Neural progenitor cell (in vitro differentiated cells): Measurements from ENCODE around the gene RPL18. TPM values are rescaled to one million over a fixed set of nuclear protein-coding genes. Genes with fewer than 3 reads are reported as not detected.

Source experiments
- DNase-seq: peaks from one replicate; pipeline ENCODE4 v3.0.0-alpha.2; 2016; ENCODE audit warnings: low spot score
- H2AFZ ChIP-seq: fragments of 200-600 bp; sonication (generic); replicated peaks from 2 replicates; pipeline ENCODE4 v1.6.1; 2016; ENCODE audit warnings: antibody characterized with exemption
- H3F3A ChIP-seq: fragments of 200-600 bp; sonication (generic); 2 replicates; pipeline ENCODE4 v1.6.1; 2016; ENCODE audit warnings: antibody characterized with exemption, low read depth
- H3K27ac ChIP-seq: fragments of 200-600 bp; sonication (generic); 2 replicates; pipeline ENCODE4 v1.5.1; 2016; ENCODE audit warnings: mild to moderate bottlenecking
- H3K27me3 ChIP-seq: fragments of 200-600 bp; sonication (generic); 2 replicates; pipeline ENCODE4 v1.6.1; 2016; ENCODE audit warnings: mild to moderate bottlenecking, moderate library complexity
- H3K36me3 ChIP-seq: fragments of 200-600 bp; sonication (generic); 2 replicates; pipeline ENCODE4 v1.5.1; 2016
- H3K4me1 ChIP-seq: fragments of 200-600 bp; sonication (generic); 2 replicates; pipeline ENCODE4 v1.6.1; 2016; ENCODE audit warnings: mixed run types
- H3K4me2 ChIP-seq: fragments of 200-600 bp; sonication (generic); 2 replicates; pipeline ENCODE4 v1.6.1; 2016
- H3K4me3 ChIP-seq: fragments of 200-600 bp; sonication (generic); 2 replicates; pipeline ENCODE4 v1.5.1; 2016
- H3K79me2 ChIP-seq: fragments of 200-600 bp; sonication (generic); 2 replicates; pipeline ENCODE4 v1.6.1; 2016; ENCODE audit warnings: low read depth
- H3K9ac ChIP-seq: fragments of 200-600 bp; sonication (generic); 2 replicates; pipeline ENCODE4 v1.6.1; 2016
- H3K9me3 ChIP-seq: fragments of 200-600 bp; sonication (generic); 2 replicates; pipeline ENCODE4 v1.5.1; 2016; ENCODE audit warnings: low read depth
- H4K20me1 ChIP-seq: fragments of 200-600 bp; sonication (generic); 2 replicates; pipeline ENCODE4 v1.6.1; 2016; ENCODE audit warnings: low read depth
- H3K27ac Mint-ChIP-seq: 3 replicates; pipeline ENCODE4 v1.8.0; 2021; ENCODE audit warnings: mixed read lengths
- H3K27me3 Mint-ChIP-seq: 2 replicates; pipeline ENCODE4 v1.8.0; 2022; ENCODE audit warnings: low read depth, mild to moderate bottlenecking, inconsistent platforms, moderate library complexity, mixed read lengths; ENCODE audit not compliant: insufficient read depth
- H3K36me3 Mint-ChIP-seq: 3 replicates; pipeline ENCODE4 v1.8.0; 2021; ENCODE audit warnings: mixed read lengths
- H3K4me1 Mint-ChIP-seq: 3 replicates; pipeline ENCODE4 v1.8.0; 2021; ENCODE audit warnings: mixed read lengths
- H3K4me3 Mint-ChIP-seq: 3 replicates; pipeline ENCODE4 v1.8.0; 2021; ENCODE audit warnings: mild to moderate bottlenecking, moderate library complexity, mixed read lengths
- H3K9me3 Mint-ChIP-seq: 3 replicates; pipeline ENCODE4 v1.8.0; 2020; ENCODE audit warnings: mixed read lengths
- EZH2 ChIP-seq: fragments of 200-600 bp; sonication (generic); IDR thresholded peaks from 2 replicates; pipeline ENCODE4 v1.6.1; 2017; ENCODE audit warnings: antibody characterized with exemption, mild to moderate bottlenecking, moderate library complexity
- EZH2phosphoT487 ChIP-seq: fragments of 200-600 bp; sonication (generic); IDR thresholded peaks from 2 replicates; pipeline ENCODE4 v1.6.1; 2017; ENCODE audit warnings: antibody characterized with exemption
- total RNA-seq: library from RNA; depleted of rRNA; stranded (reverse); fragments of >200 nt; gene quantifications from 2 replicates; pipeline ENCODE4 v1.2.3, GENCODE V29; 2015; ENCODE audit warnings: low replicate concordance
- TF ChIP-seq, protein P1 (sequence below): fragments of 200-600 bp; sonication (generic); IDR thresholded peaks from 2 replicates; pipeline ENCODE4 v1.5.1; 2017; ENCODE audit warnings: antibody characterized with exemption, mild to moderate bottlenecking

Gene RPL18
- total RNA-seq, 1 donor from 2014 or later: 1,962 TPM

DNA sequence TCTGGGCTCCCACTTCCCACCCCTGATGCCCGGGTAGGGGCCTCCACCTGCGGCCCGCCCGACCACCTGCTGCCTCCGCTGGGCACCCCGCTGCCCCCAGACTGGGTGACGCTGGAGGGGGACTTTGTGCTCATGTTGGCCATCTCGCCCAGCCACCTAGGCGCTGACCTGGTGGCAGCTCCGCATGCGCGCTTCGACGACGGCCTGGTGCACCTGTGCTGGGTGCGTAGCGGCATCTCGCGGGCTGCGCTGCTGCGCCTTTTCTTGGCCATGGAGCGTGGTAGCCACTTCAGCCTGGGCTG is 10.3 kb upstream of the RPL18 start:
- no peak for TF ChIP-seq EZH2
- no peak for TF ChIP-seq EZH2phosphoT487
- TF ChIP-seq, protein P1, sequence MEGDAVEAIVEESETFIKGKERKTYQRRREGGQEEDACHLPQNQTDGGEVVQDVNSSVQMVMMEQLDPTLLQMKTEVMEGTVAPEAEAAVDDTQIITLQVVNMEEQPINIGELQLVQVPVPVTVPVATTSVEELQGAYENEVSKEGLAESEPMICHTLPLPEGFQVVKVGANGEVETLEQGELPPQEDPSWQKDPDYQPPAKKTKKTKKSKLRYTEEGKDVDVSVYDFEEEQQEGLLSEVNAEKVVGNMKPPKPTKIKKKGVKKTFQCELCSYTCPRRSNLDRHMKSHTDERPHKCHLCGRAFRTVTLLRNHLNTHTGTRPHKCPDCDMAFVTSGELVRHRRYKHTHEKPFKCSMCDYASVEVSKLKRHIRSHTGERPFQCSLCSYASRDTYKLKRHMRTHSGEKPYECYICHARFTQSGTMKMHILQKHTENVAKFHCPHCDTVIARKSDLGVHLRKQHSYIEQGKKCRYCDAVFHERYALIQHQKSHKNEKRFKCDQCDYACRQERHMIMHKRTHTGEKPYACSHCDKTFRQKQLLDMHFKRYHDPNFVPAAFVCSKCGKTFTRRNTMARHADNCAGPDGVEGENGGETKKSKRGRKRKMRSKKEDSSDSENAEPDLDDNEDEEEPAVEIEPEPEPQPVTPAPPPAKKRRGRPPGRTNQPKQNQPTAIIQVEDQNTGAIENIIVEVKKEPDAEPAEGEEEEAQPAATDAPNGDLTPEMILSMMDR: no peak
- Histone ChIP-seq H4K20me1 (peaks cover 49% of the 10 kb centered on the region), H3K27me3 (no peaks in the 10 kb centered on the region), H3K4me1 (peaks cover 15% of the 10 kb centered on the region), H3K4me2 (peak overlapping the region; percentile 70), H3K4me3 (no peak overlapping the region), H3K79me2 (peaks cover 22% of the 10 kb centered on the region), H2AFZ (no peak overlapping the region), H3K9ac (no peak overlapping the region), H3K9me3 (no peaks in the 10 kb centered on the region), H3F3A (peaks cover 40% of the 10 kb centered on the region), H3K27ac (peak overlapping the region; percentile 41), H3K36me3 (no peaks in the 10 kb centered on the region)
- no peak for DNase-seq
- H3K4me1 Mint-ChIP-seq: peaks cover 57% of the 10 kb centered on the region
- H3K9me3 Mint-ChIP-seq: no peaks in the 10 kb centered on the region
- peaks cover 2% of the 10 kb centered on the region for H3K36me3 Mint-ChIP-seq
- H3K4me3 Mint-ChIP-seq: no peak overlapping the region
- peaks cover 4% of the 10 kb centered on the region for H3K27me3 Mint-ChIP-seq
- no peak overlapping the region for H3K27ac Mint-ChIP-seq

DNA sequence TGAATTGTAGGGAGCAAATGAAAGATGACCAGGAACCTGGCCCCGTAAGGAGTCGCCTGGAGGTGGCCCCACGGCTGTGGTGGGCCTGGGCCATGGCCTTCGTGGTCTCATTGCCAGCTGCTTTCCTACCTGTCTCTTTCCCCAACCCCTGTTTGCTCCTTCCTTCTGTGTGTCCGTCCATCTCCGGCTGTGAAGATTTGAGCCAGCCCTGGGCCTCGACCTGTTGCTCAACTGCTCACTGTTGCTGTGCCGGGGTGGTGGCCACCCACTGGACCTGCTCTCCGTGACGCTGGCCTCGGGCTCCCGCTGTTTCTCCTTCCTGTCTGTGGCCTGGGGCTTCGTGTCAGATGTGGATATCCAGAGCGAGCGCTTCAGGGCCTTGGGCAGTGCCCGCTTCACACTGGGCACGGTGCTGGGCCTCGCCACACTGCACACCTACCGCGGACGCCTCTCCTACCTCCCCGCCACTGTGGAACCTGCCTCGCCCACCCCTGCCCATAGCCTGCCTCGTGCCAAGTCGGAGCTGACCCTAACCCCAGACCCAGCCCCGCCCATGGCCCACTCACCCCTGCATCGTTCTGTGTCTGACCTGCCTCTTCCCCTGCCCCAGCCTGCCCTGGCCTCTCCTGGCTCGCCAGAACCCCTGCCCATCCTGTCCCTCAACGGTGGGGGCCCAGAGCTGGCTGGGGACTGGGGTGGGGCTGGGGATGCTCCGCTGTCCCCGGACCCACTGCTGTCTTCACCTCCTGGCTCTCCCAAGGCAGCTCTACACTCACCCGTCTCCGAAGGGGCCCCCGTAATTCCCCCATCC is 9.7 kb upstream of the RPL18 start:
- Histone ChIP-seq H3K36me3 (no peaks in the 10 kb centered on the region), H2AFZ (no peak overlapping the region), H3K79me2 (peaks cover 22% of the 10 kb centered on the region), H3K27ac (no peak overlapping the region), H3K9me3 (no peaks in the 10 kb centered on the region), H3K4me1 (peaks cover 11% of the 10 kb centered on the region), H3F3A (peaks cover 42% of the 10 kb centered on the region), H4K20me1 (peaks cover 43% of the 10 kb centered on the region), H3K4me2 (no peak overlapping the region), H3K4me3 (no peak overlapping the region), H3K9ac (no peak overlapping the region), H3K27me3 (no peaks in the 10 kb centered on the region)
- Mint-ChIP-seq H3K27ac (peak overlapping the region; percentile 26), H3K36me3 (peaks cover 2% of the 10 kb centered on the region), H3K4me1 (peaks cover 55% of the 10 kb centered on the region), H3K4me3 (peak overlapping the region; percentile 30), H3K27me3 (peaks cover 4% of the 10 kb centered on the region), H3K9me3 (no peaks in the 10 kb centered on the region)
- DNase-seq: no peak
- TF ChIP-seq EZH2phosphoT487 (no peak), EZH2 (no peak)
- TF ChIP-seq, protein P1: no peak

DNA sequence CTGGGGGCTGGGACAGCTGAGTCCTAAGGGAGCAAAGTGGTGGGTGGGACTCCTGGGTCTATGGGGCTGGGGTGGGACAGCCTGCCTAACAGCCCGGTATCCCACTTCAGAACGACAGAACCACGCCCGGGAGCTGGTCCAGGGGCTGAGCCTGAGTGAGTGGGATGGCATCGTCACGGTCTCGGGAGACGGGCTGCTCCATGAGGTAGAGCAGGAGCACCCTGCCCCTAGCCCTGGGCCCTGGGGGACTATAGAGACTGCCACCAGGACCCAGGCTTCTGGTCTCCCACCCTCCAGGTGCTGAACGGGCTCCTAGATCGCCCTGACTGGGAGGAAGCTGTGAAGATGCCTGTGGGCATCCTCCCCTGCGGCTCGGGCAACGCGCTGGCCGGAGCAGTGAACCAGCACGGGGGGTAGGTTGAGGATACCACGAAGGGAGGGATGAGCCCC is 8.9 kb upstream of the RPL18 start:
- H3K36me3 ChIP-seq: no peaks in the 10 kb centered on the region
- H3K9ac ChIP-seq: no peak overlapping the region
- peaks cover 48% of the 10 kb centered on the region for H3F3A ChIP-seq
- H3K9me3 Mint-ChIP-seq: no peaks in the 10 kb centered on the region
- H3K79me2 ChIP-seq: peaks cover 28% of the 10 kb centered on the region
- DNase-seq: no peak
- H3K27ac Mint-ChIP-seq: no peak overlapping the region
- TF ChIP-seq, protein P1: no peak
- TF ChIP-seq EZH2phosphoT487 (no peak), EZH2 (no peak)
- peaks cover 2% of the 10 kb centered on the region for H3K36me3 Mint-ChIP-seq
- H3K9me3 ChIP-seq: no peaks in the 10 kb centered on the region
- H2AFZ ChIP-seq: no peak overlapping the region
- peaks cover 4% of the 10 kb centered on the region for H3K27me3 Mint-ChIP-seq
- H3K4me2 ChIP-seq: no peak overlapping the region
- H3K4me1 Mint-ChIP-seq: peaks cover 54% of the 10 kb centered on the region
- H3K4me1 ChIP-seq: peaks cover 17% of the 10 kb centered on the region
- H4K20me1 ChIP-seq: peaks cover 35% of the 10 kb centered on the region
- H3K4me3 Mint-ChIP-seq: no peak overlapping the region
- H3K27me3 ChIP-seq: no peaks in the 10 kb centered on the region
- no peak overlapping the region for H3K4me3 ChIP-seq
- no peak overlapping the region for H3K27ac ChIP-seq
